Endothelial cell of umbilical vein (primary cell): Measurements from ENCODE around the gene KRT15. TPM values are rescaled to one million over a fixed set of nuclear protein-coding genes. Genes with fewer than 3 reads are reported as not detected.

ENCODE experiments used
- BruUV-seq: library from RNA; stranded (reverse); fragments of 400-500 nt; replicated peaks from 2 replicates; lab custom pipeline; 2021; lab: Mats Ljungman, UMichigan
- CTCF ChIA-PET: fragments of 300-600, 350-600 bp; sonication (Branson Sonifier 250); formaldehyde crosslinking; loops from one replicate; lab custom pipeline; 2021; ENCODE audit warnings: antibody characterized with exemption, inconsistent platforms; lab: Charles Lee
- POLR2A ChIA-PET: fragments of 300-600, 350-600 bp; sonication (Branson Sonifier 250); formaldehyde crosslinking; loops from one replicate; lab custom pipeline; 2021; ENCODE audit warnings: antibody characterized with exemption, inconsistent platforms; lab: Charles Lee
- DNase-seq: peaks from one replicate; pipeline ENCODE4 v3.0.0-alpha.2; 2011; ENCODE audit warnings: low read depth, low spot score
- FAIRE-seq: peaks from 2 replicates; lab custom pipeline; 2011; peaks lifted over from hg19 to GRCh38; lab: Jason Lieb, UNC
- H2AFZ ChIP-seq: 2 replicates; pipeline ENCODE4 v1.6.0; 2012; ENCODE audit warnings: low read depth, low read length, control low read depth, inconsistent platforms
- H3K27ac ChIP-seq: 2 replicates; pipeline ENCODE4 v1.5.1; 2011; ENCODE audit warnings: low read depth, mild to moderate bottlenecking, control low read depth, low read length, moderate library complexity; ENCODE audit not compliant: insufficient read depth
- H3K27me3 ChIP-seq, 2 experiments: 2 replicates each; pipeline versions ENCODE4 v1.6.0 to v1.6.1; 2011; ENCODE audit warnings: low read length in 2 of 2, mixed read lengths in 1 of 2; ENCODE audit not compliant: control insufficient read depth in 2 of 2, insufficient read depth in 2 of 2
- H3K36me3 ChIP-seq, 2 experiments: 2 replicates in 1 of 2; 3 replicates in 1 of 2; pipeline ENCODE4 v1.5.1; 2011; ENCODE audit warnings: low read length in 2 of 2, mild to moderate bottlenecking in 1 of 2, moderate library complexity in 1 of 2; ENCODE audit not compliant: control insufficient read depth in 2 of 2, insufficient read depth in 2 of 2; ENCODE audit errors: extremely low read depth in 1 of 2
- H3K4me1 ChIP-seq: 3 replicates; pipeline ENCODE4 v1.5.1; 2011; ENCODE audit warnings: mild to moderate bottlenecking, low read length; ENCODE audit not compliant: control insufficient read depth, insufficient read depth; ENCODE audit errors: extremely low read depth
- H3K4me2 ChIP-seq: 2 replicates; pipeline ENCODE4 v1.6.1; 2011; ENCODE audit warnings: low read length, control low read depth, mixed read lengths; ENCODE audit not compliant: insufficient read depth
- H3K4me3 ChIP-seq, 3 experiments: fragments of 200-600 bp in 1 of 3; sonication (generic), shearing (Covaris generic) in 1 of 3; replicated peaks in 1 of 3; 2 replicates each; pipeline ENCODE4 v1.5.1; 2011 to 2016; ENCODE audit warnings: control low read depth in 3 of 3, low read length in 3 of 3, mild to moderate bottlenecking in 2 of 3, inconsistent platforms in 1 of 3, low read depth in 1 of 3, moderate library complexity in 1 of 3; ENCODE audit not compliant: insufficient read depth in 1 of 3
- H3K79me2 ChIP-seq: 2 replicates; pipeline ENCODE4 v1.6.0; 2012; ENCODE audit warnings: low read length, inconsistent platforms; ENCODE audit not compliant: control insufficient read depth, insufficient read depth
- H3K9ac ChIP-seq: replicated peaks from 2 replicates; pipeline ENCODE3; 2011; ENCODE audit warnings: low read length, control low read depth; ENCODE audit not compliant: insufficient read depth; ENCODE audit errors: extremely low read depth
- H3K9me1 ChIP-seq: replicated peaks from 3 replicates; pipeline ENCODE4 v1.6.0; 2011; ENCODE audit warnings: mild to moderate bottlenecking, low read length; ENCODE audit not compliant: control insufficient read depth, insufficient read depth; ENCODE audit errors: extremely low read depth
- H3K9me3 ChIP-seq: replicated peaks from 2 replicates; pipeline ENCODE4 v1.5.1; 2012; ENCODE audit warnings: low read length, inconsistent platforms; ENCODE audit not compliant: control insufficient read depth, insufficient read depth
- H4K20me1 ChIP-seq: replicated peaks from 2 replicates; pipeline ENCODE3; 2011; ENCODE audit warnings: mild to moderate bottlenecking, low read length; ENCODE audit not compliant: control insufficient read depth, insufficient read depth; ENCODE audit errors: extremely low read depth
- EZH2 ChIP-seq: IDR thresholded peaks from 2 replicates; pipeline ENCODE4 v1.6.1; 2012; ENCODE audit warnings: borderline replicate concordance, low read depth, mild to moderate bottlenecking, moderate library complexity, low read length, inconsistent platforms; ENCODE audit not compliant: severe bottlenecking
- FOS ChIP-seq: IDR thresholded peaks from 2 replicates; pipeline ENCODE4 v1.6.1; 2011; ENCODE audit warnings: mild to moderate bottlenecking, low read length, moderate library complexity, borderline replicate concordance; ENCODE audit not compliant: insufficient read depth
- GATA2 ChIP-seq: IDR thresholded peaks from 2 replicates; pipeline ENCODE4 v1.7.0; 2011; ENCODE audit warnings: low read depth, mild to moderate bottlenecking, moderate library complexity, mixed read lengths, low read length; ENCODE audit not compliant: insufficient read length, insufficient read depth
- JUN ChIP-seq: IDR thresholded peaks from 2 replicates; pipeline ENCODE4 v1.6.1; 2011; ENCODE audit warnings: borderline replicate concordance, low read depth; ENCODE audit not compliant: insufficient read length, insufficient read depth
- POLR2A ChIP-seq: IDR thresholded peaks from 2 replicates; pipeline ENCODE4 v1.6.1; 2012; ENCODE audit warnings: low read depth, mild to moderate bottlenecking, control low read depth, low read length
- POLR2AphosphoS5 ChIP-seq: IDR thresholded peaks from 2 replicates; pipeline ENCODE4 v1.6.1; 2012; ENCODE audit warnings: low read depth, mild to moderate bottlenecking, control low read depth, low read length, moderate library complexity; ENCODE audit not compliant: insufficient read depth
- dilution Hi-C: fragments of 300-500 bp; cut with MboI; formaldehyde crosslinking; loops from one replicate; pipeline ENCODE4 v1.15.0; 2019; ENCODE audit warnings: low sequenced_read_pairs; ENCODE audit not compliant: extremely low pct_ligation_motif_present
- intact Hi-C: fragments of 100-400 bp; cut with micrococcal nuclease; formaldehyde crosslinking; loops from one replicate; pipeline ENCODE4 v1.10.0; 2022
- polyA plus RNA-seq, 4 experiments: library from polyadenylated mRNA; depleted of rRNA in 3 of 4; stranded (reverse) in 3 of 4; unstranded in 1 of 4; fragments of >200 nt; gene quantifications; 2 replicates each; pipeline versions ENCODE4 v1.2.1 to v1.2.3, GENCODE V29; 2011 to 2012; ENCODE audit warnings: missing spikeins in 1 of 4
- total RNA-seq: library from RNA; stranded (reverse); gene quantifications from 2 replicates; pipeline ENCODE4 v1.2.3, GENCODE V29; 2021
- TF ChIP-seq, protein P1 (sequence below): IDR thresholded peaks from 2 replicates; pipeline ENCODE4 v1.6.1; 2011; ENCODE audit not compliant: insufficient read depth, insufficient read length
- TF ChIP-seq, protein P2 (sequence below), 2 donors: IDR thresholded peaks; 1 replicate in 1 of 2; 2 replicates in 1 of 2; pipeline ENCODE4 v1.5.1; 2011; ENCODE audit warnings: low read length in 2 of 2, mild to moderate bottlenecking in 2 of 2, moderate library complexity in 2 of 2, control low read depth in 1 of 2, inconsistent platforms in 1 of 2, low read depth in 1 of 2; ENCODE audit not compliant: insufficient read depth in 1 of 2; ENCODE audit errors: extremely low read depth in 1 of 2

Gene KRT15
- total and polyA plus RNA-seq, 2 donors (not counting 3 experiments of a cell fraction or from before 2014, with no cell fraction given), result 0.68 to 2.8 TPM

DNA sequence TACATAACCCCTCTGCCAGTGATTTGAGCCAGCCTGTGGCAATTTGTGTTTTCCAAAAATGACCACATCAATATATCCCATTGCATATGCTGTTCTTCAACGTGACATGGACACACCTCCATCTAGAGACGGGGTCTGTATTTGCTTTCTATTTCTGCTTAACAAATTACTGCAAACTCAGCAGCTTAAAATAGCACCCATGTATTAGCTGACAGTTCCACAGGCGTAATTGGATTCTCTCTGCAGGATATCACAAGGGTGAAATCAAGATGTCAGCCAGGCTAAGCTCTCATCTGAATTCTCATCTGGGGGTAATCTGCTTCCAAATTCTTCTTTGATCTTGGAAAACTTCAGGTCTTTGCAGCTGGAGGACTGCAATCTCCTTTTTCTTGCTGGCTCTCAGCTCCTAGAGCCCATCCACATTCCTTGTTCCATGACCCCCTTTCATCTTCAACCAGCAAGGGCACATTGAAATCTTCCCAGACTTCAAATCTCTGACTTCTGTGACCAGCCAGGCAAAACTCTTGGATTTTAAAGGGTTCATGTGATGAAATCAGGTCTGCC is 45.0 kb upstream of the KRT15 start:
- CTCF ChIA-PET, result interaction anchor here (1.1 to 2.1 kb wide), 3 partner anchors 13 to 99 kb away, joined by 3 to 6 read pairs (median 3); no protein-coding TSS in a partner anchor
- BruUV-seq, result no TSS peak
- no peaks in the 10 kb centered on the region for H4K20me1 ChIP-seq

More for the DNA sequence above, 45.0 kb upstream of the KRT15 start:
- Histone ChIP-seq H3K4me1 (no peaks in the 10 kb centered on the region), H3K4me3 (no peak overlapping the region), H3K79me2 (no peaks in the 10 kb centered on the region), H2AFZ (no peak overlapping the region), H3K27me3 (peaks cover 26 to 35% of the 10 kb centered on the region in 2 experiments), H3K27ac (no peak overlapping the region), H3K9ac (no peak overlapping the region), H3K4me2 (no peak overlapping the region), H3K36me3 (no peaks in the 10 kb centered on the region), H3K9me1 (no peaks in the 10 kb centered on the region), H3K9me3 (no peaks in the 10 kb centered on the region)
- no peak for TF ChIP-seq FOS
- no peak for TF ChIP-seq POLR2AphosphoS5
- no peak for TF ChIP-seq POLR2A
- TF ChIP-seq GATA2, result no peak
- TF ChIP-seq, protein P1, sequence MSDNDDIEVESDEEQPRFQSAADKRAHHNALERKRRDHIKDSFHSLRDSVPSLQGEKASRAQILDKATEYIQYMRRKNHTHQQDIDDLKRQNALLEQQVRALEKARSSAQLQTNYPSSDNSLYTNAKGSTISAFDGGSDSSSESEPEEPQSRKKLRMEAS, result no peak
- TF ChIP-seq, protein P2, sequence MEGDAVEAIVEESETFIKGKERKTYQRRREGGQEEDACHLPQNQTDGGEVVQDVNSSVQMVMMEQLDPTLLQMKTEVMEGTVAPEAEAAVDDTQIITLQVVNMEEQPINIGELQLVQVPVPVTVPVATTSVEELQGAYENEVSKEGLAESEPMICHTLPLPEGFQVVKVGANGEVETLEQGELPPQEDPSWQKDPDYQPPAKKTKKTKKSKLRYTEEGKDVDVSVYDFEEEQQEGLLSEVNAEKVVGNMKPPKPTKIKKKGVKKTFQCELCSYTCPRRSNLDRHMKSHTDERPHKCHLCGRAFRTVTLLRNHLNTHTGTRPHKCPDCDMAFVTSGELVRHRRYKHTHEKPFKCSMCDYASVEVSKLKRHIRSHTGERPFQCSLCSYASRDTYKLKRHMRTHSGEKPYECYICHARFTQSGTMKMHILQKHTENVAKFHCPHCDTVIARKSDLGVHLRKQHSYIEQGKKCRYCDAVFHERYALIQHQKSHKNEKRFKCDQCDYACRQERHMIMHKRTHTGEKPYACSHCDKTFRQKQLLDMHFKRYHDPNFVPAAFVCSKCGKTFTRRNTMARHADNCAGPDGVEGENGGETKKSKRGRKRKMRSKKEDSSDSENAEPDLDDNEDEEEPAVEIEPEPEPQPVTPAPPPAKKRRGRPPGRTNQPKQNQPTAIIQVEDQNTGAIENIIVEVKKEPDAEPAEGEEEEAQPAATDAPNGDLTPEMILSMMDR (IDR thresholded peaks at IDR 0.05; ENCODE audit: extremely low read depth in 1 of 2, insufficient read depth in 1 of 2, low read depth in 1 of 2, low read length in 2 of 2), result no peak
- TF ChIP-seq EZH2, result no peak
- TF ChIP-seq JUN, result no peak
- FAIRE-seq, result no peak
- dilution Hi-C loops (no loop called here), intact Hi-C loops (no loop called here)
- DNase-seq, result no peak
- POLR2A ChIA-PET, result interaction anchor here (0.6 kb wide), 1 partner anchor 42 kb away, joined by 3 read pairs; no protein-coding TSS in a partner anchor
